ENCODE measurements around the gene BMP7.
"Not testable (repeated sequence)": the region's sequence is repeated elsewhere in the genome, so short reads cannot be mapped to it uniquely, and the experiment has no call there.

The BMP7 gene

DNA sequence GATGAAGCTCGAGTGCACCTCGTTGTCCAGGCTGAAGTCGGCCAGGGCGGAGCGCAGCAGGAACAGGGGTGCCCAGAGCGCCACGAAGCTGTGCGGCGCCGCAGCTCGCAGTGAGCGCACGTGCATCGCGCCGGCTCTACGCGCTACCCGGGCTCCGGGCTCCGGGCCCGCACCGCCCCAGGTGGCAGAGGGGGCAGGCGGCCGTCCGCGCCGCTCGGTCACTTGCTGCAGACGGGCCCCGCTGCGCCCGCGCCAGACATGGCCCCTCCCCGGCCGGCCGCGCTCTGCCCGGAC lies 497 bp downstream of the BMP7 start:
- Histone ChIP-seq H3K27me3 (ENCODE audit: insufficient read depth, low read length, poor library complexity, severe bottlenecking) (no peaks in the 10 kb centered on the region), H3K9me3 (ENCODE audit: insufficient read depth, low read depth, low read length) (no peaks in the 10 kb centered on the region), H3K9me2 (replicated peaks; ENCODE audit: low read depth, low read length) (no peaks in the 10 kb centered on the region), H3K36me3 (ENCODE audit: insufficient read depth, low read length) (no peaks in the 10 kb centered on the region), H3K4me3 (ENCODE audit: low read length, poor library complexity, severe bottlenecking) (no peak overlapping the region), H2AFZ (ENCODE audit: low read length) (no peak overlapping the region), H3K4me2 (ENCODE audit: low read depth, low read length, poor library complexity, severe bottlenecking) (no peak overlapping the region), H3K9ac (ENCODE audit: low read depth, low read length, poor library complexity, severe bottlenecking) (no peak overlapping the region), H3K4me1 (ENCODE audit: insufficient read depth, low read length, poor library complexity, severe bottlenecking) (peaks cover 16% of the 10 kb centered on the region), H4K20me1 (ENCODE audit: insufficient read depth, low read length, poor library complexity, severe bottlenecking) (no peaks in the 10 kb centered on the region), H3K79me2 (ENCODE audit: insufficient read depth, low read length) (no peaks in the 10 kb centered on the region), H3F3A (ENCODE audit: low read depth) (no peaks in the 10 kb centered on the region)
- TF ChIP-seq CTCF (conservative IDR thresholded peaks at IDR 0.05; ENCODE audit: low read length) (no peak), EZH2phosphoT487 (IDR thresholded peaks at IDR 0.05; ENCODE audit: borderline replicate concordance) (no peak)

DNA sequence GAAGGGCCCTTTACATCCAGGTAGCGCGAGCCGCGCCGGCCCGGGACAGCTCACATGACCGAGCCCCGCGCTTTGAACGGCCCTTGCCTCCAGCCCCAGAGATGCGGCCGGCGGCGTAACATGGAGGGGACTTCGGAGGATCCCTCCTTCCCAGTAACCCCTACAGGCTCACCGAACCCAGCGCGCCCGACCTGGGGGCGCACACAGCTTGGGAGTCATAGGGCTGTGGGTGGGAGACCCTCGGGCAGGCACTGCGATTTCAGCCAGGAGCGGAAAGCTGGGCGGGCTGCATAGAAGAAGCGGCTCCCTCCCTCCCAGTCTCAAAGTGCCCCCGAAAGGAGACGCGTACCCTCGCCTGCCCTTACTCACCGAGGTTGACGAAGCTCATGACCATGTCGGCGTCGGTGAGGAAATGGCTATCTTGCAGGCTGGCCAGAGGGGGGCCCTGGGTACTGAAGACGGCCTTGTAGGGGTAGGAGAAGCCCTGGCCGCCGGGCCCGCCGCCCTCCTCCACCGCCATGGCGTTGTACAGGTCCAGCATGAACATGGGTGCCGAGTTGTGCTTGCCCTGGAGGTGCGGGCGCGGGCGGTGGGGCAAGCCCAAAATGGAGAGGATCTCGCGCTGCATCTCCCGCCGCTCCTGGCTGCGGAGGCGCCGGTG lies 975 bp downstream of the BMP7 start:
- H3K4me1 ChIP-seq (ENCODE audit: insufficient read depth, low read length, poor library complexity, severe bottlenecking), result peaks cover 15% of the 10 kb centered on the region
- no peaks in the 10 kb centered on the region for H3K9me2 ChIP-seq (replicated peaks; ENCODE audit: low read depth, low read length)
- H3K9ac ChIP-seq (ENCODE audit: low read depth, low read length, poor library complexity, severe bottlenecking), result no peak overlapping the region
- H3K4me2 ChIP-seq (ENCODE audit: low read depth, low read length, poor library complexity, severe bottlenecking), result no peak overlapping the region
- no peak overlapping the region for H2AFZ ChIP-seq (ENCODE audit: low read length)
- H4K20me1 ChIP-seq (ENCODE audit: insufficient read depth, low read length, poor library complexity, severe bottlenecking), result no peaks in the 10 kb centered on the region
- no peaks in the 10 kb centered on the region for H3K36me3 ChIP-seq (ENCODE audit: insufficient read depth, low read length)
- TF ChIP-seq EZH2phosphoT487 (IDR thresholded peaks at IDR 0.05; ENCODE audit: borderline replicate concordance) (no peak), CTCF (conservative IDR thresholded peaks at IDR 0.05; ENCODE audit: low read length) (no peak)
- H3F3A ChIP-seq (ENCODE audit: low read depth), result no peaks in the 10 kb centered on the region
- H3K4me3 ChIP-seq (ENCODE audit: low read length, poor library complexity, severe bottlenecking), result no peak overlapping the region
- H3K79me2 ChIP-seq (ENCODE audit: insufficient read depth, low read length), result no peaks in the 10 kb centered on the region
- H3K27me3 ChIP-seq (ENCODE audit: insufficient read depth, low read length, poor library complexity, severe bottlenecking), result no peaks in the 10 kb centered on the region
- no peaks in the 10 kb centered on the region for H3K9me3 ChIP-seq (ENCODE audit: insufficient read depth, low read depth, low read length)

DNA sequence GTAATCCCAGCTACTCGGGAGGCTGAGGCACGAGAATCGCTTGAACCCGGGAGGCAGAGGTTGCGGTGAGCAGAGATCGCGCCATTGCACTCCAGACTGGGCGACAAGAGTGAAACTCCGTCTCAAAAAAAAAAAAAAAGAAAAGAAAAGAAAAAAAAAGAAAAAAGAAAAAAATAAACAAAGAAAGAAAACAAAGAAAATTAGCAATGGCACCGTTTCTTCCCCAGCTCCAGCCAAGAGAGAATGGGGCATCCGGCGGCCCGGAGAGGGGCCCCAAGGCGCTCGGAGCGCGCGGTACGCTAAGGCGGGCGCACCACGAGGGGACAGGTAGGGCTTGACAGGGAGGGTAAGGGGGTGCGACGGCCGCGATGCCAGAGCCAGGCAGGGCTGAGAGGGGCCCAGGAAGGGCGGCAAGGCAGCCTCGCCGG lies 1.5 kb downstream of the BMP7 start:
- H3K4me1 ChIP-seq (ENCODE audit: insufficient read depth, low read length, poor library complexity, severe bottlenecking), result peaks cover 11% of the 10 kb centered on the region
- H3K27me3 ChIP-seq (ENCODE audit: insufficient read depth, low read length, poor library complexity, severe bottlenecking); H3K4me3 ChIP-seq (ENCODE audit: low read length, poor library complexity, severe bottlenecking): not testable (repeated sequence)

More for the DNA sequence above, 1.5 kb downstream of the BMP7 start:
- not testable (repeated sequence) for H3K36me3 ChIP-seq (ENCODE audit: insufficient read depth, low read length); H3K9ac ChIP-seq (ENCODE audit: low read depth, low read length, poor library complexity, severe bottlenecking); H3K4me2 ChIP-seq (ENCODE audit: low read depth, low read length, poor library complexity, severe bottlenecking); H3F3A ChIP-seq (ENCODE audit: low read depth); H4K20me1 ChIP-seq (ENCODE audit: insufficient read depth, low read length, poor library complexity, severe bottlenecking); H3K79me2 ChIP-seq (ENCODE audit: insufficient read depth, low read length); H3K9me3 ChIP-seq (ENCODE audit: insufficient read depth, low read depth, low read length); H2AFZ ChIP-seq (ENCODE audit: low read length); H3K9me2 ChIP-seq (replicated peaks; ENCODE audit: low read depth, low read length)
